Measurements from ENCODE around the gene RNF112.

Gene RNF112

DNA sequence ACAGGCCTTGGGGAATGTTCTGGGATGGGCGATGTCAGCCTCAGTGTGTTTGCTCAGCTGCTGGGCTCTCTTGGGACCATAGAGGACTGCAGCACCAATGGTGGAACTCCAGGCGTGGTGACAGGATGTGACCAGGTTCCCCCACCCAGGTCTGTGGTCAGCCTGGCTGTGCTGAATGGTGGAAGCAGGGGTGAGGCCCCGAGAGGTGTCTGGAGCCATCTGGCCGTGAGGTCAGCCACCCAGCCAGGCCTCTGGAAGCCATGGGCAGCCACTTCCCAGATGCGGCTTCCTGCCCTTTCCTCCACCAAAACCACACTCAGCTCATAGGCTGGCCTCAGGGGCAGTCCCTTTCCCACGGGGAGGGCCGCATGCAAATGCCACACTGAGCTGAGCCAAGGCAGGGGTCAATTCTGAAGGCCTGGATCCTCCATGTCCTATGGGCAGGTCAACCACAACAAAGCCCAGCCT is 40.5 kb upstream of the RNF112 start:
- Histone ChIP-seq H3K27ac (ENCODE audit: extremely low read depth, low read depth, low read length) (no peak overlapping the region), H3K4me1 (ENCODE audit: control insufficient read depth, insufficient read depth, low read length) (no peaks in the 10 kb centered on the region; the same call in 1 of the 2 replicates), H3K36me3 (ENCODE audit: control insufficient read depth in 2 of 2, insufficient read depth in 1 of 2, low read length in 2 of 2) (no peaks in the 10 kb centered on the region; a peak in 1 of 3 replicates), H3K9me3 (ENCODE audit: control insufficient read depth, insufficient read depth, low read depth, low read length) (no peaks in the 10 kb centered on the region), H3K4me3 (ENCODE audit: low read depth, low read length) (no peak overlapping the region)
- TF ChIP-seq ZNF404 (tag by site-specific recombination; IDR thresholded peaks at IDR 0.05) (no peak), ZNF521 (tag by site-specific recombination; IDR thresholded peaks at IDR 0.05) (no peak), GLI4 (tag by site-specific recombination; IDR thresholded peaks at IDR 0.05) (no peak), SP3 (tag by site-specific recombination; IDR thresholded peaks at IDR 0.05) (no peak)
- ChIA-PET CTCF (interaction anchor here (0.6 to 1.2 kb wide), 3 partner anchors 77 to 404 kb away, joined by 3 to 4 read pairs (median 4); no protein-coding TSS in a partner anchor), POLR2A (no interaction called here)

DNA sequence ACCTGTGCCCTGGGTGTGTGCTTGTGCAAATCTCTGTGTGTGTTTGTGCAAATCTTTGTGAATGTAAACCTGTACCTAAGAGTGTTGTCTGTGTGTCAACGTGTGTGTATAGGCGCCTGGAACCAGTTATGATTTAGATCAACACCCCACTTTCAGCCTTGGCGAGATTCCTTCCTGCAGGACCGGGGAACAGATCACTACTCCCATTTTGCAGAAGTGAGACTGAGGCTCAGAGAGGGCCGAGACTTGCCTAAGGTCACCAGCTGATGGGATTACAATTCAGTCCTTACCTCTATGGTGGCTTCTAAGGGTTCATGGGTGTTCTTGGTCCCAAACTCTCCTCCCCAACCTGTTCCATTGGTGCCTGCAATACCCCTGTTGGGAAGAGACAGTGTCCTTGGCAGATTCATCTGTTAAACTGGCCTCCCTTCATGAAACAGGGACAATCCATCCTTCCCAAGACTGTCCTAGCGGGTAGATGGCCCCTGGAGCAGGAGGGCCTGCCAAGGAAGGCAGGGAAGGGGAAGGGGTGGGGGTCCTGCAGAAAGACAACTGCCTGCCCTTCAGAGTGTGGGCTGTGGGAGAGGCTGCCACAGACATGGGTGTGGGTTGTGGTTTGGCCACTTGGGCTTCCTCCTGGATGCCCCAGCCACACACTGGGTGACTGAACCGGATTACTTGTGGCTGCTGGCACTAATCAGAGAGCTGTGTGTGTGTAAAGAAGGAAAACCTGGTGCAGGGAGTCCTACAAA is 39.6 kb upstream of the RNF112 start:
- no peak overlapping the region for H3K27ac ChIP-seq (ENCODE audit: extremely low read depth, low read depth, low read length)
- no peaks in the 10 kb centered on the region; the same call in 1 of the 2 replicates for H3K4me1 ChIP-seq (ENCODE audit: control insufficient read depth, insufficient read depth, low read length)
- TF ChIP-seq, protein P1, sequence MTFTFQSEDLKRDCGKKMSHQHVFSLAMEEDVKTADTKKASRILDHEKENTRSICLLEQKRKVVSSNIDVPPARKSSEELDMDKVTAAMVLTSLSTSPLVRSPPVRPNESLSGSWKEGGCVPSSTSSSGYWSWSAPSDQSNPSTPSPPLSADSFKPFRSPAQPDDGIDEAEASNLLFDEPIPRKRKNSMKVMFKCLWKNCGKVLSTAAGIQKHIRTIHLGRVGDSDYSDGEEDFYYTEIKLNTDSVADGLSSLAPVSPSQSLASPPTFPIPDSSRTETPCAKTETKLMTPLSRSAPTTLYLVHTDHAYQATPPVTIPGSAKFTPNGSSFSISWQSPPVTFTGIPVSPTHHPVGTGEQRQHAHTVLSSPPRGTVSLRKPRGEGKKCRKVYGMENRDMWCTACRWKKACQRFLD (tag by site-specific recombination; IDR thresholded peaks at IDR 0.05), result no peak
- no peak for TF ChIP-seq ZNF341 (tag by site-specific recombination; IDR thresholded peaks at IDR 0.05; ENCODE audit: low read depth)
- TF ChIP-seq, protein P2, sequence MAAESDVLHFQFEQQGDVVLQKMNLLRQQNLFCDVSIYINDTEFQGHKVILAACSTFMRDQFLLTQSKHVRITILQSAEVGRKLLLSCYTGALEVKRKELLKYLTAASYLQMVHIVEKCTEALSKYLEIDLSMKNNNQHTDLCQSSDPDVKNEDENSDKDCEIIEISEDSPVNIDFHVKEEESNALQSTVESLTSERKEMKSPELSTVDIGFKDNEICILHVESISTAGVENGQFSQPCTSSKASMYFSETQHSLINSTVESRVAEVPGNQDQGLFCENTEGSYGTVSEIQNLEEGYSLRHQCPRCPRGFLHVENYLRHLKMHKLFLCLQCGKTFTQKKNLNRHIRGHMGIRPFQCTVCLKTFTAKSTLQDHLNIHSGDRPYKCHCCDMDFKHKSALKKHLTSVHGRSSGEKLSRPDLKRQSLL (tag by site-specific recombination; IDR thresholded peaks at IDR 0.05), result no peak
- no peak for TF ChIP-seq ZBTB20 (tag by site-specific recombination; IDR thresholded peaks at IDR 0.05)
- TF ChIP-seq, protein P3, sequence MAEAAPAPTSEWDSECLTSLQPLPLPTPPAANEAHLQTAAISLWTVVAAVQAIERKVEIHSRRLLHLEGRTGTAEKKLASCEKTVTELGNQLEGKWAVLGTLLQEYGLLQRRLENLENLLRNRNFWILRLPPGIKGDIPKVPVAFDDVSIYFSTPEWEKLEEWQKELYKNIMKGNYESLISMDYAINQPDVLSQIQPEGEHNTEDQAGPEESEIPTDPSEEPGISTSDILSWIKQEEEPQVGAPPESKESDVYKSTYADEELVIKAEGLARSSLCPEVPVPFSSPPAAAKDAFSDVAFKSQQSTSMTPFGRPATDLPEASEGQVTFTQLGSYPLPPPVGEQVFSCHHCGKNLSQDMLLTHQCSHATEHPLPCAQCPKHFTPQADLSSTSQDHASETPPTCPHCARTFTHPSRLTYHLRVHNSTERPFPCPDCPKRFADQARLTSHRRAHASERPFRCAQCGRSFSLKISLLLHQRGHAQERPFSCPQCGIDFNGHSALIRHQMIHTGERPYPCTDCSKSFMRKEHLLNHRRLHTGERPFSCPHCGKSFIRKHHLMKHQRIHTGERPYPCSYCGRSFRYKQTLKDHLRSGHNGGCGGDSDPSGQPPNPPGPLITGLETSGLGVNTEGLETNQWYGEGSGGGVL (tag by site-specific recombination; IDR thresholded peaks at IDR 0.05), result no peak
- TF ChIP-seq, protein P4, sequence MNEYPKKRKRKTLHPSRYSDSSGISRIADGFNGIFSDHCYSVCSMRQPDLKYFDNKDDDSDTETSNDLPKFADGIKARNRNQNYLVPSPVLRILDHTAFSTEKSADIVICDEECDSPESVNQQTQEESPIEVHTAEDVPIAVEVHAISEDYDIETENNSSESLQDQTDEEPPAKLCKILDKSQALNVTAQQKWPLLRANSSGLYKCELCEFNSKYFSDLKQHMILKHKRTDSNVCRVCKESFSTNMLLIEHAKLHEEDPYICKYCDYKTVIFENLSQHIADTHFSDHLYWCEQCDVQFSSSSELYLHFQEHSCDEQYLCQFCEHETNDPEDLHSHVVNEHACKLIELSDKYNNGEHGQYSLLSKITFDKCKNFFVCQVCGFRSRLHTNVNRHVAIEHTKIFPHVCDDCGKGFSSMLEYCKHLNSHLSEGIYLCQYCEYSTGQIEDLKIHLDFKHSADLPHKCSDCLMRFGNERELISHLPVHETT (tag by site-specific recombination; IDR thresholded peaks at IDR 0.05), result no peak
- TF ChIP-seq, protein P5, sequence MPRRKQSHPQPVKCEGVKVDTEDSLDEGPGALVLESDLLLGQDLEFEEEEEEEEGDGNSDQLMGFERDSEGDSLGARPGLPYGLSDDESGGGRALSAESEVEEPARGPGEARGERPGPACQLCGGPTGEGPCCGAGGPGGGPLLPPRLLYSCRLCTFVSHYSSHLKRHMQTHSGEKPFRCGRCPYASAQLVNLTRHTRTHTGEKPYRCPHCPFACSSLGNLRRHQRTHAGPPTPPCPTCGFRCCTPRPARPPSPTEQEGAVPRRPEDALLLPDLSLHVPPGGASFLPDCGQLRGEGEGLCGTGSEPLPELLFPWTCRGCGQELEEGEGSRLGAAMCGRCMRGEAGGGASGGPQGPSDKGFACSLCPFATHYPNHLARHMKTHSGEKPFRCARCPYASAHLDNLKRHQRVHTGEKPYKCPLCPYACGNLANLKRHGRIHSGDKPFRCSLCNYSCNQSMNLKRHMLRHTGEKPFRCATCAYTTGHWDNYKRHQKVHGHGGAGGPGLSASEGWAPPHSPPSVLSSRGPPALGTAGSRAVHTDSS (tag by site-specific recombination; IDR thresholded peaks at IDR 0.05), result no peak
- no peak for TF ChIP-seq GLI4 (tag by site-specific recombination; IDR thresholded peaks at IDR 0.05)
- TF ChIP-seq ZNF366 (tag by site-specific recombination; conservative IDR thresholded peaks at IDR 0.05), result no peak
- TF ChIP-seq, protein P6, sequence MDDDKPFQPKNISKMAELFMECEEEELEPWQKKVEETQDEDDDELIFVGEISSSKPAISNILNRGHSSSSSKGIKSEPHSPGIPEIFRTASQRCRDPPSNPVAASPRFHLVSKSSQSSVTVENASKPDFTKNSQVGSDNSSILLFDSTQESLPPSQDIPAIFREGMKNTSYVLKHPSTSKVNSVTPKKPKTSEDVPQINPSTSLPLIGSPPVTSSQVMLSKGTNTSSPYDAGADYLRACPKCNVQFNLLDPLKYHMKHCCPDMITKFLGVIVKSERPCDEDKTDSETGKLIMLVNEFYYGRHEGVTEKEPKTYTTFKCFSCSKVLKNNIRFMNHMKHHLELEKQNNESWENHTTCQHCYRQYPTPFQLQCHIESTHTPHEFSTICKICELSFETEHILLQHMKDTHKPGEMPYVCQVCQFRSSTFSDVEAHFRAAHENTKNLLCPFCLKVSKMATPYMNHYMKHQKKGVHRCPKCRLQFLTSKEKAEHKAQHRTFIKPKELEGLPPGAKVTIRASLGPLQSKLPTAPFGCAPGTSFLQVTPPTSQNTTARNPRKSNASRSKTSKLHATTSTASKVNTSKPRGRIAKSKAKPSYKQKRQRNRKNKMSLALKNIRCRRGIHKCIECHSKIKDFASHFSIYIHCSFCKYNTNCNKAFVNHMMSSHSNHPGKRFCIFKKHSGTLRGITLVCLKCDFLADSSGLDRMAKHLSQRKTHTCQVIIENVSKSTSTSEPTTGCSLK (tag by site-specific recombination; IDR thresholded peaks at IDR 0.05), result no peak
- TF ChIP-seq, protein P7, sequence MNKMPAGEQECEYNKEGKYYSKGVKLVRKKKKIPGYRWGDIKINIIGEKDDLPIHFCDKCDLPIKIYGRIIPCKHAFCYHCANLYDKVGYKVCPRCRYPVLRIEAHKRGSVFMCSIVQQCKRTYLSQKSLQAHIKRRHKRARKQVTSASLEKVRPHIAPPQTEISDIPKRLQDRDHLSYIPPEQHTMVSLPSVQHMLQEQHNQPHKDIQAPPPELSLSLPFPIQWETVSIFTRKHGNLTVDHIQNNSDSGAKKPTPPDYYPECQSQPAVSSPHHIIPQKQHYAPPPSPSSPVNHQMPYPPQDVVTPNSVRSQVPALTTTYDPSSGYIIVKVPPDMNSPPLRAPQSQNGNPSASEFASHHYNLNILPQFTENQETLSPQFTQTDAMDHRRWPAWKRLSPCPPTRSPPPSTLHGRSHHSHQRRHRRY (tag by site-specific recombination; IDR thresholded peaks at IDR 0.05), result no peak
- TF ChIP-seq, protein P8, sequence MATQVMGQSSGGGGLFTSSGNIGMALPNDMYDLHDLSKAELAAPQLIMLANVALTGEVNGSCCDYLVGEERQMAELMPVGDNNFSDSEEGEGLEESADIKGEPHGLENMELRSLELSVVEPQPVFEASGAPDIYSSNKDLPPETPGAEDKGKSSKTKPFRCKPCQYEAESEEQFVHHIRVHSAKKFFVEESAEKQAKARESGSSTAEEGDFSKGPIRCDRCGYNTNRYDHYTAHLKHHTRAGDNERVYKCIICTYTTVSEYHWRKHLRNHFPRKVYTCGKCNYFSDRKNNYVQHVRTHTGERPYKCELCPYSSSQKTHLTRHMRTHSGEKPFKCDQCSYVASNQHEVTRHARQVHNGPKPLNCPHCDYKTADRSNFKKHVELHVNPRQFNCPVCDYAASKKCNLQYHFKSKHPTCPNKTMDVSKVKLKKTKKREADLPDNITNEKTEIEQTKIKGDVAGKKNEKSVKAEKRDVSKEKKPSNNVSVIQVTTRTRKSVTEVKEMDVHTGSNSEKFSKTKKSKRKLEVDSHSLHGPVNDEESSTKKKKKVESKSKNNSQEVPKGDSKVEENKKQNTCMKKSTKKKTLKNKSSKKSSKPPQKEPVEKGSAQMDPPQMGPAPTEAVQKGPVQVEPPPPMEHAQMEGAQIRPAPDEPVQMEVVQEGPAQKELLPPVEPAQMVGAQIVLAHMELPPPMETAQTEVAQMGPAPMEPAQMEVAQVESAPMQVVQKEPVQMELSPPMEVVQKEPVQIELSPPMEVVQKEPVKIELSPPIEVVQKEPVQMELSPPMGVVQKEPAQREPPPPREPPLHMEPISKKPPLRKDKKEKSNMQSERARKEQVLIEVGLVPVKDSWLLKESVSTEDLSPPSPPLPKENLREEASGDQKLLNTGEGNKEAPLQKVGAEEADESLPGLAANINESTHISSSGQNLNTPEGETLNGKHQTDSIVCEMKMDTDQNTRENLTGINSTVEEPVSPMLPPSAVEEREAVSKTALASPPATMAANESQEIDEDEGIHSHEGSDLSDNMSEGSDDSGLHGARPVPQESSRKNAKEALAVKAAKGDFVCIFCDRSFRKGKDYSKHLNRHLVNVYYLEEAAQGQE (tag by site-specific recombination; IDR thresholded peaks at IDR 0.05), result no peak
- TF ChIP-seq ZEB2 (tag by site-specific recombination; IDR thresholded peaks at IDR 0.05), result no peak
- TF ChIP-seq ZNF2 (tag by site-specific recombination; IDR thresholded peaks at IDR 0.05), result no peak
- TF ChIP-seq ZNF664 (tag by site-specific recombination; IDR thresholded peaks at IDR 0.05), result no peak
- no peak for TF ChIP-seq ZNF501 (tag by site-specific recombination; IDR thresholded peaks at IDR 0.05)
- H3K4me3 ChIP-seq (ENCODE audit: low read depth, low read length), result no peak overlapping the region
- POLR2A ChIA-PET, result no interaction called here
- no peaks in the 10 kb centered on the region; a peak in 1 of 3 replicates for H3K36me3 ChIP-seq (ENCODE audit: control insufficient read depth in 2 of 2, insufficient read depth in 1 of 2, low read length in 2 of 2)
- no peaks in the 10 kb centered on the region for H3K9me3 ChIP-seq (ENCODE audit: control insufficient read depth, insufficient read depth, low read depth, low read length)
- CTCF ChIA-PET, result no interaction called here

Data from HEK293 (cell line).